Left forelimb (tissue), 1 donor: ENCODE data around the gene CCNH.

Experiments
- DNase-seq: peaks from one replicate; pipeline ENCODE4 v3.0.0-alpha.2; 2018; ENCODE audit warnings: low spot score

The CCNH gene

DNA sequence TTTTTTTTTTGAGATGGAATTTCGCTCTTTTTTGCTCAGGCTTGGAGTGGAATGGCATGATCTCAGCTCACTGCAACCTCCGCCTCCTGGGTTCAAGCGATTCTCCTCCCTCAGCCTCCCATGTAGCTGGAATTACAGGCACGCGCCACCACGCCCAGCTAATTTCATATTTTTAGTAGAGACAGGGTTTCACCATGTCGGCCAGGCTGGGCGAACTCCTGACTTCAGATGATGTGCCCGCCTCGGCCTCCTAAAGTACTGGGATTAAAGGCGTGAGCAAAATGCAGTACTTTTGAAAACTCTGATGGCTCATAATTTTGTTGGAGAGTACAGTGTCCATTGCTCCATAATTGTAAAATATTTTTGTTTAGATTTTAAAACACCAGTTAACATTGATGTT, 52.6 kb downstream of the CCNH start:
- no peak for DNase-seq

DNA sequence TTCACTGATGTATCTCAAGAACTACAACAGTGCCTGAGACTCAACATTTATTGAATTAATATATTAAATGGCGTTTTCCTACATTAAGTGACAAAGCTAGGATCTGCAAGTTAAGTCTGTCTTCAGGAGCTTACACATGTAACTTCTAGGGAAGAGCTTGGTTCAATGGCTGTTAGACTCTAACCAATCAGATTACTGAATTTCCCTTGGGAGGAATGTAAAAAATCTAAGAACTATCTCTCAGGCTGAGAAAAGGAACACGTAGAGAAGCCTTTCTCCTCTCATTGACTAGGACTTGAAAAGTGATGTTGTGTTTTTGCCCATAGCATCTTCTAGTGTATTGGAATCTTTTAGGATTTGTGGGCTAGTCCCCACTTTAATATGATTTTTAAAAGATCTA, 53.6 kb downstream of the CCNH start:
- no peak for DNase-seq

DNA sequence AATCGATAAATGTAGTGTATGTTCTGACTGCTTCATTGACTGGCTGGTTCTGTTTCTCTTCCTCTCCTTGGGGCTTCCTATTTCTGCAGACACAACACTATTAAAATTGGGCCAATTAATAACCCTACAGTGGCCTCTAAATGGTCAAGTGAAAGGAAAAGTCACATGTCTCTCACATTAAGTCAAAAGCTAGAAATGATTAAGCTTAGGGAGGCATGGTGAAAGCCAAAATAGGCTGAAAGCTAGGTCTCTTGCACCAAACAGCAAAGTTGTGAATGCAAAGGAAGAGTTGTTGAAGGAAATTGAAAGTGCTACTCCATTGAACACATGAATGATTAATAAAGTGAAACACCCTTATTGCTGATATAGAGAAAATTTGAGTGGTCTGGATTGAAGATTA, 58.2 kb downstream of the CCNH start:
- DNase-seq: no peak

DNA sequence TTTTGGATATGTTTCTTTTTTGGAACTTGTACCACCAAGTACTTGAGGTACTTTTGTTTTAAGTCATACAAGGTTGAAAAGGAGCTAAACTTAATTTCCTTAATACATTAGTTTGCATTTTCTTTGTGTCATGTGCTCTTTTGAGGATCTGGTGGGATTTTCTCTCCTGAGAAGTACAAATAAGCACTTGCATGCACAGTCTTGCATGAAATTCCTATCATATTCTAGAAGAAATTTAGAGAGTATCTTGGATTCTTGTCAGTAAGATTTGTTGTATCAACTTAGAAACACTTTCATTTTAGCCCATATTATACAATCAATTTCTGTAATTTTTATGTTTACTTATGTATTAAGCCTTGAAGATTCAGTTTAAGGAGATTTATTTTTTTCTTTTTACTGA, 64.9 kb downstream of the CCNH start:
- no peak for DNase-seq

DNA sequence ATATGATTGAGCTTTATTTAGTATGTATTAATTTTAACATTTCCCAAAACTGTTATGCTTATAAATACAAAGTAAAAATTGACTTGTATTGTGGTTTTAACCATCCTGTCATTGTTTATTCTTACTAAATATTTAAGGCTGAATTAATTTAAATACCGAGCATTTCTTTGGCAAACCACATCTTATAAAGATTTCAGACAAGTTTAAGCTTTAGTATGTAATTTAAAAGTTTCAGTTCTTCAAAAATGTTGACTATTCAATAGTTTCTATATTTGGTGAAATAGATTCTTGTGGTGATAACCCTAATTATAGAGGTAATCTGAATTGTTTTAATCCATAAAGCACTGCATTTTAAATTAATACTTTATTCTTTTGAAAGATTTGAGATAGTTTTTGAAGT, 65.5 kb downstream of the CCNH start:
- no peak for DNase-seq
